Measurements from ENCODE around the gene JAK1.

The JAK1 gene

GRCh38 chr1:64935551-64936155 is 30.7 kb downstream of the JAK1 start:
- Histone ChIP-seq H3K79me2 (ENCODE audit: insufficient read depth, low read length) (peaks cover 96% of the 10 kb centered on the region), H3K27me3 (ENCODE audit: insufficient read depth, low read length, poor library complexity, severe bottlenecking) (no peaks in the 10 kb centered on the region), H2AFZ (ENCODE audit: low read length) (no peak overlapping the region), H3K36me3 (ENCODE audit: insufficient read depth, low read length) (no peaks in the 10 kb centered on the region), H3K4me3 (ENCODE audit: low read length, poor library complexity, severe bottlenecking) (no peak overlapping the region), H3K9me2 (replicated peaks; ENCODE audit: low read depth, low read length) (no peaks in the 10 kb centered on the region), H3K4me1 (ENCODE audit: insufficient read depth, low read length, poor library complexity, severe bottlenecking) (peaks cover 5% of the 10 kb centered on the region), H3K4me2 (ENCODE audit: low read depth, low read length, poor library complexity, severe bottlenecking) (no peak overlapping the region), H4K20me1 (ENCODE audit: insufficient read depth, low read length, poor library complexity, severe bottlenecking) (peaks cover 61% of the 10 kb centered on the region), H3F3A (ENCODE audit: low read depth) (no peaks in the 10 kb centered on the region), H3K9me3 (ENCODE audit: insufficient read depth, low read depth, low read length) (no peaks in the 10 kb centered on the region), H3K9ac (ENCODE audit: low read depth, low read length, poor library complexity, severe bottlenecking) (no peak overlapping the region)
- TF ChIP-seq, protein P1, sequence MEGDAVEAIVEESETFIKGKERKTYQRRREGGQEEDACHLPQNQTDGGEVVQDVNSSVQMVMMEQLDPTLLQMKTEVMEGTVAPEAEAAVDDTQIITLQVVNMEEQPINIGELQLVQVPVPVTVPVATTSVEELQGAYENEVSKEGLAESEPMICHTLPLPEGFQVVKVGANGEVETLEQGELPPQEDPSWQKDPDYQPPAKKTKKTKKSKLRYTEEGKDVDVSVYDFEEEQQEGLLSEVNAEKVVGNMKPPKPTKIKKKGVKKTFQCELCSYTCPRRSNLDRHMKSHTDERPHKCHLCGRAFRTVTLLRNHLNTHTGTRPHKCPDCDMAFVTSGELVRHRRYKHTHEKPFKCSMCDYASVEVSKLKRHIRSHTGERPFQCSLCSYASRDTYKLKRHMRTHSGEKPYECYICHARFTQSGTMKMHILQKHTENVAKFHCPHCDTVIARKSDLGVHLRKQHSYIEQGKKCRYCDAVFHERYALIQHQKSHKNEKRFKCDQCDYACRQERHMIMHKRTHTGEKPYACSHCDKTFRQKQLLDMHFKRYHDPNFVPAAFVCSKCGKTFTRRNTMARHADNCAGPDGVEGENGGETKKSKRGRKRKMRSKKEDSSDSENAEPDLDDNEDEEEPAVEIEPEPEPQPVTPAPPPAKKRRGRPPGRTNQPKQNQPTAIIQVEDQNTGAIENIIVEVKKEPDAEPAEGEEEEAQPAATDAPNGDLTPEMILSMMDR (conservative IDR thresholded peaks at IDR 0.05; ENCODE audit: low read length) = no peak
- no peak for TF ChIP-seq EZH2phosphoT487 (IDR thresholded peaks at IDR 0.05; ENCODE audit: borderline replicate concordance)

- H2AFZ ChIP-seq (ENCODE audit: low read length) = no peak overlapping the region
- TF ChIP-seq, protein P1 (conservative IDR thresholded peaks at IDR 0.05; ENCODE audit: low read length) = no peak
- H4K20me1 ChIP-seq (ENCODE audit: insufficient read depth, low read length, poor library complexity, severe bottlenecking) = peaks cover 63% of the 10 kb centered on the region
- H3K9me2 ChIP-seq (replicated peaks; ENCODE audit: low read depth, low read length) = no peaks in the 10 kb centered on the region
- no peaks in the 10 kb centered on the region for H3K9me3 ChIP-seq (ENCODE audit: insufficient read depth, low read depth, low read length)
- no peaks in the 10 kb centered on the region for H3K27me3 ChIP-seq (ENCODE audit: insufficient read depth, low read length, poor library complexity, severe bottlenecking)
- no peak overlapping the region for H3K9ac ChIP-seq (ENCODE audit: low read depth, low read length, poor library complexity, severe bottlenecking)
- H3F3A ChIP-seq (ENCODE audit: low read depth) = no peaks in the 10 kb centered on the region
- no peaks in the 10 kb centered on the region for H3K36me3 ChIP-seq (ENCODE audit: insufficient read depth, low read length)
- peaks cover 3% of the 10 kb centered on the region for H3K4me1 ChIP-seq (ENCODE audit: insufficient read depth, low read length, poor library complexity, severe bottlenecking)
- no peak overlapping the region for H3K4me2 ChIP-seq (ENCODE audit: low read depth, low read length, poor library complexity, severe bottlenecking)
- peaks cover 94% of the 10 kb centered on the region for H3K79me2 ChIP-seq (ENCODE audit: insufficient read depth, low read length)
- H3K4me3 ChIP-seq (ENCODE audit: low read length, poor library complexity, severe bottlenecking) = no peak overlapping the region
Measured at GRCh38 chr1:64934878-64935275, 31.5 kb downstream of the JAK1 start.

DNA sequence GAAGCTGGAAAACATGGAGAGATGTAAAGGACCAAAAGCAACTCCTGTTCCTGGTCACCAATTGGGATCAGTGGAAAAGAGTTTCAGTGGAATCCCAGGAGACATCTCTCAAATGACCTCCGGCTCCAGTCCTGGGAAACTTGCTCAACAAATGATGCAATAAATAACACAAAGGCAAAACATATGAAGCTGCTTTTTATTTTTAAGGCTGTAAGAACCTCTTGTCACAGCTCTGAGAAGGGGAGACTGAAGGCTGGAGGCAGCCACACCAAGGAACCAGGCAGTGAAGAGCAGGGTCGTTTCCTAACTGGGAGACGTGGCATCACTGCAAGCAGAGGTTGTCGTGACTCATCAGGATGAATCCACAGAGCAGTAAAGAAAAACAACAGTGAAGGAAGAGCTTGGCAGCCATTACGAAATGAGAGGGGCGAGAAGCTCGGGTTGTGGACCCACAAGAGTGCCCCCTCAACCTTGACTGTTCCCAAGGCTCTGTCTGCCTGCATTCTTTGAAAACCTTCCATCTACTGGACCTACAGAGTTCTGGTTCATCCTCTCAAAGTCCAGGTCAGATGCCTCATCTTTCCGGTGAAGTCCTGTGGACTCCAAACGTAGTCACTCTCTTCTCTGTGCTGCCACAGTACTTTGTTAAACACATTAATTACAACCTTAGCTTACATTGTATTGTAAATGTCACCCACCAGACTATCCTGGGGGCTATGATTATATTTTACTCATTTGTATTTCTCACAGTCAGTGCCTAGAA is 32.1 kb downstream of the JAK1 start:
- H3K79me2 ChIP-seq (ENCODE audit: insufficient read depth, low read length) = peaks cover 94% of the 10 kb centered on the region

More for the DNA sequence above, 32.1 kb downstream of the JAK1 start:
- TF ChIP-seq EZH2phosphoT487 (IDR thresholded peaks at IDR 0.05; ENCODE audit: borderline replicate concordance) = no peak
- TF ChIP-seq, protein P1 (conservative IDR thresholded peaks at IDR 0.05; ENCODE audit: low read length) = no peak
- no peaks in the 10 kb centered on the region for H3F3A ChIP-seq (ENCODE audit: low read depth)
- H3K4me1 ChIP-seq (ENCODE audit: insufficient read depth, low read length, poor library complexity, severe bottlenecking) = peaks cover 3% of the 10 kb centered on the region
- no peak overlapping the region for H3K9ac ChIP-seq (ENCODE audit: low read depth, low read length, poor library complexity, severe bottlenecking)
- no peak overlapping the region for H3K4me2 ChIP-seq (ENCODE audit: low read depth, low read length, poor library complexity, severe bottlenecking)
- no peaks in the 10 kb centered on the region for H3K9me2 ChIP-seq (replicated peaks; ENCODE audit: low read depth, low read length)
- peaks cover 63% of the 10 kb centered on the region for H4K20me1 ChIP-seq (ENCODE audit: insufficient read depth, low read length, poor library complexity, severe bottlenecking)
- H3K27me3 ChIP-seq (ENCODE audit: insufficient read depth, low read length, poor library complexity, severe bottlenecking) = no peaks in the 10 kb centered on the region
- no peaks in the 10 kb centered on the region for H3K36me3 ChIP-seq (ENCODE audit: insufficient read depth, low read length)
- no peak overlapping the region for H3K4me3 ChIP-seq (ENCODE audit: low read length, poor library complexity, severe bottlenecking)
- H3K9me3 ChIP-seq (ENCODE audit: insufficient read depth, low read depth, low read length) = no peaks in the 10 kb centered on the region
- no peak overlapping the region for H2AFZ ChIP-seq (ENCODE audit: low read length)

Data from Loucy (cell line).